ENCODE data around the gene EHD3. TPM values are rescaled to one million over a fixed set of nuclear protein-coding genes. Genes with fewer than 3 reads are reported as not detected.

The EHD3 gene
- total RNA-seq, 4 donors from 2014 or later: 8.3 to 12.6 (median 9.3) TPM

DNA sequence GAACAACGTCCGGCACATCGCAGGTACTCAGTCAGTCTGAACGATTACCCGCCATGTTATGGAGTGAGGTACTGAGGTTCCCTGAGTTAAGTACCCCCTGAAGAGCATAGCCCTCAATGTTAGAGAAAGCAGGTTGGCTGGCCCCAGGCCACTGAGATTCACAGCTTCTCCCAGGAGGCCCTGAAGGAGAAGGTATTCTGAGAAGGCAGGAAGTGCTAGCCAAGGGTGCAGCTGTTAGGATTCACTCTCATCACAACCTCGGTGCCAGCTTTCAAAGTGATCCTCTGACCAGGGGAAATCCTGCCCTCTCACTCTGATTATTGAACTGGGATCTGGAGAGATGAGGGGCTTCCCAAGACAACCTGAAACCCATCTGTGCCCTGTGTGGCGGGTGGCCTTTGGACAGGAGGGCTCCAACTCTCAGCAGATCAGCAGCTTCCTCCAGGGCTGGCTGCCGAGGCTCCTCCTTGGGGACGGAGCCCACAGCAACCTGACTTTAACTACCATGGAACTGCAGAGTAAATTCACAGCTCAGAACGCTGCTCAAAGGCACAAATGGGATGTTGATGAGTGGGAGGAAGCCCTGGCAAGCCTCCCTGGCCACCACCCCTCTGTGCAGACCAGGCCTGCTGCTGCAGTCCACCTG, 7.8 kb downstream of the EHD3 start:
- WGBS, 2 donors: 78 to 82% methylated on average over 8 to 9 of the region's 10 CpGs
- Histone ChIP-seq H3K4me1 (peaks cover 0 to 28% (median 10%) of the 10 kb centered on the region in 4 donors), H3K27me3 (no peaks in the 10 kb centered on the region), H3K9me3 (no peaks in the 10 kb centered on the region), H3K36me3 (peaks cover 0 to 16% (median 0%) of the 10 kb centered on the region in 3 donors), H3K4me3 (no peak overlapping the region), H3K27ac (no peak overlapping the region)
- no peak for DNase-seq (ENCODE audit: low spot score in 2 of 2)
- TF ChIP-seq EP300 (IDR thresholded peaks at IDR 0.05) (no peak), POLR2A (IDR thresholded peaks at IDR 0.05) (no peak)

- Histone ChIP-seq H3K27ac (no peak overlapping the region), H3K4me1 (peaks cover 0 to 27% (median 10%) of the 10 kb centered on the region in 4 donors), H3K9me3 (no peaks in the 10 kb centered on the region), H3K36me3 (peaks cover 0 to 28% (median 0%) of the 10 kb centered on the region in 3 donors), H3K4me3 (no peak overlapping the region), H3K27me3 (no peaks in the 10 kb centered on the region)
- DNase-seq (ENCODE audit: low spot score in 2 of 2): no peak
- TF ChIP-seq CTCF (IDR thresholded peaks at IDR 0.05) (no peak), EP300 (IDR thresholded peaks at IDR 0.05) (no peak), POLR2A (IDR thresholded peaks at IDR 0.05) (no peak)
- WGBS, 2 donors: 93 to 100% methylated on average over 5 of the region's 5 CpGs
These were observed 9.1 kb downstream of the EHD3 start for GRCh38 chr2:31243053-31243452.

DNA sequence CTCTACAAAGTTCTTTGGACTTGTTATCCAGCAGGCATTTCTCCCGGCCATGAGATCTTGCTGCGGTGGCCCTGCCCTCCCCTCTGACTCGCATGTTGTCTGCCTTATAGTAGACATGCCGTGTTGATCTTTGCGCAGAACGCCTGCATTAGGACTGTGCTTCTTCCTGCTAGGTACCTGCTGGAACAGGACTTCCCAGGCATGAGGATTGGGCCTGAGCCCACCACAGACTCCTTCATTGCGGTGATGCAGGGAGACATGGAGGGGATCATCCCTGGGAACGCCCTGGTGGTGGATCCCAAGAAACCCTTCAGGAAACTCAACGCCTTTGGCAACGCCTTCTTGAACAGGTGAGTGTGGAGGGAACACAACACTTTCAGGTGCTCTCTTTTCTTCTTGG, 10.1 kb downstream of the EHD3 start:
- 95 to 96% methylated on average over 10 of the region's 10 CpGs for WGBS, 2 donors
- no peak for TF ChIP-seq EP300 (IDR thresholded peaks at IDR 0.05)
- no peak for TF ChIP-seq CTCF (IDR thresholded peaks at IDR 0.05)
- no peak for TF ChIP-seq POLR2A (IDR thresholded peaks at IDR 0.05)
- H3K27me3 ChIP-seq: no peaks in the 10 kb centered on the region
- peaks cover 0 to 37% (median 0%) of the 10 kb centered on the region in 3 donors for H3K36me3 ChIP-seq
- H3K4me3 ChIP-seq: no peak overlapping the region
- H3K9me3 ChIP-seq: no peaks in the 10 kb centered on the region
- DNase-seq (ENCODE audit: low spot score in 2 of 2): no peak
- peaks cover 0 to 16% (median 6%) of the 10 kb centered on the region in 4 donors for H3K4me1 ChIP-seq
- no peak overlapping the region for H3K27ac ChIP-seq

DNA sequence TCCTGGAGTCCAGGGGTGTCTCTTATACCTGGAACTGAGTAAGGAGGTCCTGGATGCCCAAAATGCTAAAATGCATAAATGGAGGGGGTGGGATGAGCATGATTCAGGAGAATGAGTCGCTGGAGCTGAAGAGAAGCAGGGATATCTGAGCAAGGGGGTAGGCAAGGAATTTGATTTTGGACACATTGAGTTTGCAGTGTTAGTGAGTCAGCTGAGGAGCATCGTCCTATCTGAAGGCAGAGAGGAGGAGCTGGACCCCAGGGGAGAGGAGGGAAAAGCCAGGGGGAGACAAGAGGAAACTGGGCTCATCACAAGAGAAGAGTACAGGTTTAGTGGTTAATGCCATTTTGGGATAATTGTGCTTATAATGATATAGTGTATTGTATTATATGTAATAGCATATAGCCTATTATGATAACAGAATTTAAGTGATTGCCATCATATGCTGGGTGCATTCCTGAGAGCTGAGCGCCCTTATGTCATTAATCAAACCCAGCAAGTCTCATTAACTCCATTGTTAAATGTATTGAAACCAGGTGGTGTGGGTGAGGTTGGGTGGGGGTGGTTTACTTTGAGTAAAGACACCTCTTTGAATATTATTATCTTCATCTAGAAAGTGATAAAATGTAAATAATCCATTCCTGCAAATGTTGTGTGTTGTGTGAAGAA, 12.4 kb downstream of the EHD3 start:
- peaks cover 0 to 59% (median 0%) of the 10 kb centered on the region in 3 donors for H3K36me3 ChIP-seq
- H3K9me3 ChIP-seq: no peaks in the 10 kb centered on the region
- TF ChIP-seq POLR2A (IDR thresholded peaks at IDR 0.05): no peak
- TF ChIP-seq EP300 (IDR thresholded peaks at IDR 0.05): no peak
- TF ChIP-seq CTCF (IDR thresholded peaks at IDR 0.05): no peak
- 86 to 93% methylated on average over 3 of the region's 3 CpGs for WGBS, 2 donors
- H3K27me3 ChIP-seq: no peaks in the 10 kb centered on the region
- H3K27ac ChIP-seq: no peak overlapping the region
- no peaks in the 10 kb centered on the region for H3K4me1 ChIP-seq
- no peak for DNase-seq (ENCODE audit: low spot score in 2 of 2)
- H3K4me3 ChIP-seq: no peak overlapping the region

- H3K27me3 ChIP-seq: no peaks in the 10 kb centered on the region
- peaks cover 0 to 67% (median 0%) of the 10 kb centered on the region in 3 donors for H3K36me3 ChIP-seq
- H3K27ac ChIP-seq: no peak overlapping the region
- DNase-seq (ENCODE audit: low spot score in 2 of 2): no peak
- no peaks in the 10 kb centered on the region for H3K9me3 ChIP-seq
- no peaks in the 10 kb centered on the region for H3K4me1 ChIP-seq
- TF ChIP-seq EP300 (IDR thresholded peaks at IDR 0.05) (no peak), CTCF (IDR thresholded peaks at IDR 0.05) (no peak), POLR2A (IDR thresholded peaks at IDR 0.05) (no peak)
- no peak overlapping the region for H3K4me3 ChIP-seq
- WGBS, 2 donors: 77 to 78% methylated on average over 5 of the region's 5 CpGs
These were observed 13.8 kb downstream of the EHD3 start for GRCh38 chr2:31247711-31248110.
